Hematopoietic multipotent progenitor cell treated with erythropoietin and hydrocortisone succinate and interleukin-3 and kit ligand, for 6 days (in vitro differentiated cells): Measurements from ENCODE around the gene TAP1.

Experiments used
- DNase-seq: peaks from one replicate; pipeline ENCODE4 v3.0.0-alpha.2; 2015

TAP1 gene

DNA sequence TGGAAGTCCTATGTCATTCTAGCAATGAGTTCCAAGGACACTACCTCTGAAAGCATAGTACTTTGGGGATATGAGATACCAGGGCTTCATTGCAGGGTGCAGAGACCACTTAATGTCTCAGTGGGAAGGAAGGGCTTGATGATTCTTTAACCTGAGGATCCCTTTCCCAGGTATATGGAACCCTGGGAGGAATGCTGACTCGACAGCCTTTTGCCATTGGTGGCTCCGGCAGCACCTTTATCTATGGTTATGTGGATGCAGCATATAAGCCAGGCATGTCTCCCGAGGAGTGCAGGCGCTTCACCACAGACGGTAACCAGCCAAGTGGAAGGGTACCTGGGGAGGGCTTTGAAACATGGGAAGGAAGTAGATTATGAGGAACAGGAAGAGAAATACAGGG is 4.7 kb upstream of the TAP1 start:
- DNase-seq, result no peak

DNA sequence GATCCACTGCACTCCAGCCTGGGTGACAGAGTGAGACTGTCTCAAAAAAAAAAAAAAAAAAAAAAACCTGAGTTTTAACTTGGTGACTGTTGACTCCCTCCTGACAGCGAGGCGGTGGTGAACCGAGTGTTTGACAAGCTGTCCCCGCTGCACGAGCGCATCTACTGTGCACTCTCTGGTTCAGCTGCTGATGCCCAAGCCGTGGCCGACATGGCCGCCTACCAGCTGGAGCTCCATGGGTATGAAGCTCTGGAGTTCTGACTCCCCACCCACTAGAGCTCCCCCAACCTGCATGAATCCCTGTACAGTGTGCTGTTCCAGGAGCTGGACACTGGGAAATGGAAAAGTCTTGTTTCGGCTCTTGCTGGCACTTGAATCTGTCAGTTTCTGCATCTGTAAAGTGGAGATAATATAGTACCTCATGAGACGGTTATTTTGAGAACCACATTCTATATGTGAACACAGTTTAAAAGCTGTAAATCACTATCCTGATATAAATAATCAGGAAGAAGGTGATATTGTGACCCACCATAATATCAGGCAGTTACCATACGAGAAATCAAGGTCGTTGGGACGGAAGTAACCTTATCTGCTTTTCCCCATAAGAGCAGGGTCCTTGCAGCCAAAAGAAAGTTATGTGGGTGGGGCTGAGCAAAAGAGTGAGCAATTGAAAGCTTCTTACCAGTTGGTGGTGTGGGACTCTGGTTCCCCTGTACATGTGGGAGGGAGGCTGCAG is 3.8 kb upstream of the TAP1 start:
- peak; percentile 83 for DNase-seq

DNA sequence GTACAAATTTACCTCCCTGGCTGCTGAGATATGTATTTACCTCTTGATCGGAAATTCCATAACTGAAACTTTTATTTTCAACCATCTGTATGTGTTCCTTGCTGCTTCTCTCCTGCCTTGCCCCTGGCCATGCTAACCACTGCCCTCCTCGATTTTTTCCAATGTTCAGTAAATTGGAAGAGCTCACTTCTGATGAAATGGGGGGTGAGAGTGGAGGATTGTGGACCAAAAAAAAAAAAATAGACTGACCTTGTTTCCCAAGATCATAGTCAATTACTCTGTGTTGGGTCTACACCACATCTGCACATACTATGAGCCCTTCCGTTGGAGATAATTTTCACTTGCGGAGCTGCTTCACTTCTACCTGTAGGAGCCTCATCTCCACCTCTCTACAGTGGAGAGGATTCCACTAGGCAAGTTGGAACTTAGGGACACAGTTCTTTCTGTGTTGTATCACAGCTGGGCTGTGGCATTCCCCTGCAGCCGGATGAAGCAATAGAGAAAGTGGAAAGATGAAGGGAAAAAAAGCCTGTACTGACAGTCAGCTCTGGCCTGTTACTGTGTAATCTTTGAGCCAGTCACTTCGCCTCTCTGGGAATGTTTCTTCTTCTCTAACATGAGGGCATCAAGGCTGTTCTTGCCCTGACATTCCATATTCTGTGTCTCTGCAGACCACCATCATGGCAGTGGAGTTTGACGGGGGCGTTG is 2.1 kb upstream of the TAP1 start:
- no peak for DNase-seq

DNA sequence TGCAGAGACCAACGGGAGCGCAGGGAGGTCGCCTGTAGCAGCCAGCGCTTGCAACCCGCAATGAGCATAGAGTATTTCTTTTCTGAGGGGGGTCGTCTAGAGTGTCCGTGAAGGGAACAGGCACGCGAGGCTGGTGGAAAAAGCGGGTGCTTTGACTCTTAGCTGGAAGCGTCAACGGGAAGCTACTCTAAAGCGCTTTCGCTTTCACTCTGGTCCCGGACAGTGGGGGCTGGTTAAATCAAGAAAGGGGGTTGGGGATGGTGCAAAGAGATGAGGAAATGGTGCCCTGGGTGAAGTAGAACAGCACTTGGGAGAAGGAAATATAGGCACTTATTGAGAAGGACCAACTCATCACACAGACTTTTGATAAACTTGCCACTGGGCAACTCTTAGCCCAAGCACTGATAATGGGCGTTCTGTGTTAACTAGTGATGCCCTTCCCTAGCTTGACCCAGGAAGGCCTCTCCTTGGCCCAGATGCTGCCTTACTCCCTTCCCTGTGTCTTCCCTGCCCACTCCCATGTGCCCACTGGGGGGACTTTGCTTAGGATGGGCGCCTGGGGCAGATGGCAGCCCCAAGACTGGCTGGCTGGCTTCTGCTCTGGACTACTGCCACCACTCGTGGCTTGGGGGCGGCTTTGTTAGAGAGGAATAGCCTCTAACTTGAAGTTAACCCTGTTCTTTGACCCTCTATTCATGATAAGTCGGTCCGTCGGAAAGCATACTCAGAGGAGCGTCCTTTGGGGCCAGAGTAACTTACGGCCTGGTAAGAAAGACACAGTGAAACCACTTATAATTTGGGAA is 1.1 kb upstream of the TAP1 start:
- DNase-seq, result peak; percentile 63

DNA sequence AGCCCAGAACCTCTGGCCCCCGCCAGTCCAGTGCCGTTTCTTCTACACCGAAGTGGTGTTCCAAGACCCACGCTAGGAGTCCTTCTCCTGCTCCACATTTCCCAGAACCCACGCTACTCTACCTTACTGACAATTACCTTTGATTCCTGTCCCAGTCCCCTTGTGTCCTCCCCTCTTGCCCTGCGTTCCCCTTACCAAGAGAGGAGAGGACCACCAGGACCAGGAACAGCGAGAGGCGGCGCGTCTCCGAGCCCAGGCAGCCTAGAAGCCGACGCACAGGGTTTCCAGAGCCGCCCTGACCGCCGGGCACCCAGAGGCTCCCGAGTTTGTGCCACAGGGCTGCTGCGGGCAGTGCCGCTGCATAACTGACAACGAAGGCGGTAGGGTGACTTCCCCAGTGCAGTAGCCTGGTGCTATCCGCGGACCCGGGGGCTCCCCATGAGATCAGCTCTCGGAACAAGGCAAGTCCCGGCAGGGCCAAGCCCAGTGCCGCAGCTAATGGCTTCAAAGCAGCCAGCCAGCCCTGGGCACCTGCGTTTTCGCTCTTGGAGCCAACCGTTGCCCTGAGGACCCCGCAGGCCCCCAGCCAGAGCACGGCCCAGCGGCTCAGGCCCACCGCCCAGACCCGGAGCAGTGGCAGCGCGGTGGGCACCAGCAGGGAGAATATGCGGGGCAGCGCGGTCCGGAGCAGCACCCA is 512 bp downstream of the TAP1 start:
- peak; percentile 60 for DNase-seq

DNA sequence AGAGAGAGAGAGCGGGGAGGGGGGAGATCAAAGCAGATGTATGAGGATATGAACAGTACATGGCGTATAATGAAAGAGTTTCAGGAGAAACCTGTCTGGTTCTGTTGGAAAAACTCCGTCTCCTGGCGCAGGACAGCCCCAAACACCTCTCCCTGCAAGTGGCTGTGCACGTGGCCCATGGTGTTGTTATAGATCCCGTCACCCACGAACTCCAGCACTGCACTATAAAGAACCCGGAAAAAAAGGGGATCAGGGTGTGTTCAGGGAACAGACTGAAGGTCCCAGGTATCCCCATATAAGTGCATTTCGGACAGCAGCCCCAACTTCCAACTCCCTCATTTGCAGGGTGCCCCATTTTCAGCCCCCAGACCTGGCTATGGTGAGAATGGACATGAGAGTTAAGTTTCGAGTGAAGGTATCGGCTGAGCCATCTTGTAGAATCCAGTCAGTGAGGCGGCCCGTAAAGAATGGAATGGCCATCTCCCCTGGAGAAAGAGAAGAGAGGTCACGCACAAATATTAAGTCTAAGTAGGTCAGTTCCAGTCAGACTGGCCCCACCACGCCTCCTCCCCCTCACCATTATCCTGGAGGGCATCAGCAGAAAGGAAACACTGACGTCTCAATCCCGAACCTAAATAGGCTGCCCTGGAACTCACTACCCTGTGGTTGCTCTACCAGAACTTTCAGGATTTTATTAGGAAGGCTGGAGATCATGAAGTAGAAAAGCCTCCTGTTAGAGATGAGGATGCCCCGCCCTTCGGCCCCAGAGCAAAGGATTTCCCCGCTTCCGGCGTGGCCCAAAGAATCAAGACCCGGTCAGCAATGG is 1.3 kb downstream of the TAP1 start:
- peak; percentile 20 for DNase-seq

DNA sequence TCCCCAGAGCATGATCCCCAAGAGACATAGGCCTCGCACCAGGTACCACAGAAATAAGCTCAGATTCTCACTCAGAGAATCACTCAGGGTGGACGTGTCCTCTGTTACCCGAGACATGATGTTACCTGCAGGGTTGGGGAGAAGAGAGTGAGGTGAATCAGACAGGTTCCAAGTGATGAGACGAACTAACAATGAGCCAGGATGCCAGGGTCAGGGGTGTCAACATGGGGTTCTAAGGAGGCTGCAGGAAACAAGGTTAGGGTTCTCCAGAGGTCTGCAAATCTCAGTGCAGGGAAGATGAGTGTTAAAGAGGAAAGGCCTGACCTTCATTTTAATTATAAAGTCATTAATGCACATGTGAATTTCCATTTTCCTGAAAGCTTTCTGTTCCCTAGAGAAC is 2.5 kb downstream of the TAP1 start:
- no peak for DNase-seq

DNA sequence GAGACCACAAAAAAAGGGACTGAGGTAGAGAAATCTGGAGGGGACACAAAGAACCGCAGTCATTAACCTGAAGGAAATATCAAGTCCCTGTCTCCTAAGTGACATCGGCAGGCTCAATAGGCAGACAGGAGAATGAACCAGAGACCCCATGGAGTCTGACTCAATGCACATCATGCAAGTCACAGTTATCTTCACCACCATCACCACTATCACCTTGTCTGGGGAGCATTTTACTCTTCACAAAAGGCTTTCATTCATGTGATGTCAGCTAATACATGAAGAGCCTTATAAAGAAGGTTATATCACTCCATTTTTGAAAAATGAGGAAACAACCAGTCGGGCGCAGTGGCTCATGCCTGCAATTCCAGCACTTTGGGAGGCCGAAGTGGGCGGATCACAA is 4.4 kb downstream of the TAP1 start:
- no peak for DNase-seq

DNA sequence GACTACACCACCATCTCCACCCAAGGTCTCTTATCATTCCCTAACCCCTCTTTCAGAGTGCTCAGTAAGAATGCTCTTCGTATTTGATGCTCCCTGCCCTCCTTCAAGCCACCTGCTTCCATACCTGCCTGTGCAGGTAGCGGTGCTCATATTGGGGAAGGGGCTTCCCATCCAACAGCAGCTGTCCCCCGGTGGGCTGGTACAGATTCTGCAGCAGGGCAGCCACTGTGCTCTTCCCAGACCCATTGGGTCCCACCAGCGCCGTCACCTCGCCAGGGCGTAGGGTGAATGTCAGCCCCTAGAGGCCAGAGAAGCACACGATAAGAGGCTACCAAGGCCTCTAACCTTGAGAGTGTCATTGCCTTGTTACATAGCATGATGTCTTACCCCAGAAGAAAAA is 5.7 kb downstream of the TAP1 start:
- no peak for DNase-seq

DNA sequence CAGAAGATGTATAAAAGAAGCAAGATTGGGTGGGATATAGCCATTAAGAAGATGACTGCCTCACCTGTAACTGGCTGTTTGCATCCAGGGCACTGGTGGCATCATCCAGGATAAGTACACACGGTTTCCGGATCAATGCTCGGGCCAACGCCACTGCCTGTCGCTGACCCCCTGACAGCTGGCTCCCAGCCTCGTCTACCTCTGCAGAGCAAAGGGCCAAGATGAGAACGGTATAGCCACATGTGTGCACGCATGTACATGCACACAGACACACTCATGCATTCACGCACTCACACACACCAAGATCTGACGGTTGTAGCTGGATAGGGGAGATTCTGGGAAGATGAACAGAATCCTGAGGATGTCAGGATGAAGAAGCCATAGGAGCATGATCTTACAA is 6.5 kb downstream of the TAP1 start:
- no peak for DNase-seq

DNA sequence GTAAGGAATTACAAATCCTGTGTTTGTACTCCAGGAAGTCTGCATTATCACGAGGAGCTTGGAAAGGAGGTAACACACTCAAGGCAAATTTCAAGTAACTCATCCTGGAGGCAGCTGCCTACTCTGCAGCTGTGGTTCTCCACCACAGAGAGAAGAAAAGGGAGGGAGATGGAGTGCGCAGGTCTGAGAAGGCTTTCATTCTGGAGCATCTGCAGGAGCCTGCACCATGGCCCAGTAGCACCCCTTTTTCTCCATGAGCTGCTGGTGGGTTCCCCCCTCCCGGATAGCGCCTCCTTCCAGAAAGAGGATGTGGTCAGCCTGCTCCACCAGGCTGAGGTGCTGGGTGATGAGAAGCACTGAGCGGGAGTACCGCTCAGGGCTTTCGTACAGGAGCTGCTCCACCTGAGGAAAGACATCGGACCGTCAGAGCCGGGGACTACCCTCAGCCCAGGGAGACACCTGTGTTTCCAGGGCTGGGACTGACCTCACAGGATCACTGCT is 8.1 kb downstream of the TAP1 start:
- DNase-seq, result peak; percentile 42

DNA sequence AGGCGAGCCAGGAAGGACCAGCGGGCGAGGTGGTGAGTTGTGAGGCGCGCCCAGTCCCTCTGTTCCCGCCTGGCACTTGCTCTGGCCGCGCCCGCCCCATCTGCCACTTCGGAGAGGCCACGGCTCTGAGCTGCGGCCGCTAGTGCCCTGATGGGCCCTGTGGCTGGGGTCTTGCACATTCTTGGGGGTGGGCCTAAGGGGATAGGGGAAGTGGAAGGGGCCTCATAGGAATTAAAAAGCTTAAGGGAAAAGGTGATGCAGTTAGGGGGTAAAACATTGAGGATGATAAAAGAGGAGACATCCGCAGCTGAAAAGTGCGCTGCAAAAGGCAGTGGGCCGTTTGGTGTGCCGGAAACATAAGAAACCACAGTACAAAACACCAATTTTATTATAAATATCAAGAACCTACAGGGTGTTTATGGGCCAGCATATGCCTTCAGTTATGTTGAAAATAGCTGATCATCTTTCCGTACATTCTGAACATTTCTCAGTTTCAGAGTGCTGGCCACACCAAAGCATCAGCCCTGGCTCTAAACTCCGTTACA is 8.6 kb downstream of the TAP1 start:
- peak; percentile 27 for DNase-seq

DNA sequence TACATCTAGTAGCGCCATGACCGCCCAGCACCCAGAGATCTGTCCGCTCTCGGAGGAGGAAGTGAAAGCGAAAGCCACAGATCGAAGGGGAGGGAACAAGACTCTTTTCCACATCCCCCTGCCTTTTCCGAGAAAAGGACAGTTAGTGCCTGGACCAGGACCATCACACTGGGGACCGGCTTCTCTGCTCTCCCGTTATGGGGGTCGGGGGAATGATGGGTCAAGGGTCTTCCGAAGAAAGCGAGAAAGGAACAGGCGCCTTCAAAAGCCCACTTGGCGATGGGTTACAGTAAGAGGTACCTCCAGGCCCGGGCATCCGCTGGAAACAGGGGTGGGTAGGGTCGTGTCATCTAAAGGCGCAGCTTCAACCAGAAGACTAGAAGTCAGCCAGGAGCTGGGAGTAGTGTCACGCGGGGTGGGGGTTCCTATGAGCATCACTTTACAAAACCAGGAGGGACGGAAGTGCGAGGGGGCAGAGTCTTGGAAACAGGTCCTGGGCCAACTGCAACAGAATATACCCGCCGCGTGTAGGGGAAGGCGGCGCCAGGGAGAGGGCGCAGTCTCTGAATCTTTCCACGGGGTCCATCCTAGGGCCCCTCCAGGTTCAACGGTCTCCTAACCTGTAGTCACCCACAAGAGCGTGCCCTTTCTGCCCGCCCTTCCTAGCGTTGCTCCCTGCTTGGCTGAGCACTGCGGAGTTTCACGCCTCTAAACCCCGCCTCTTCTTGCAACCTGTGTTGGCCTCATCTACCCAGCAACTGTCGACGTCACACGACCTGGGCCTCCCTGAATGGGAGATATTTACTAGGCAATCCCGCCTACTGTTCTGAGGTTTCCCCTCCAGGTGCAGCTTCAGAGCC is 9.3 kb downstream of the TAP1 start, which contains the start of gene PSMB8:
TSS of gene PSMB8 (minus strand) at position 69 of the 860 bp plus-strand sequence. CDS start at position 18, 51 bp downstream.
- peak; percentile 98 for DNase-seq

DNA sequence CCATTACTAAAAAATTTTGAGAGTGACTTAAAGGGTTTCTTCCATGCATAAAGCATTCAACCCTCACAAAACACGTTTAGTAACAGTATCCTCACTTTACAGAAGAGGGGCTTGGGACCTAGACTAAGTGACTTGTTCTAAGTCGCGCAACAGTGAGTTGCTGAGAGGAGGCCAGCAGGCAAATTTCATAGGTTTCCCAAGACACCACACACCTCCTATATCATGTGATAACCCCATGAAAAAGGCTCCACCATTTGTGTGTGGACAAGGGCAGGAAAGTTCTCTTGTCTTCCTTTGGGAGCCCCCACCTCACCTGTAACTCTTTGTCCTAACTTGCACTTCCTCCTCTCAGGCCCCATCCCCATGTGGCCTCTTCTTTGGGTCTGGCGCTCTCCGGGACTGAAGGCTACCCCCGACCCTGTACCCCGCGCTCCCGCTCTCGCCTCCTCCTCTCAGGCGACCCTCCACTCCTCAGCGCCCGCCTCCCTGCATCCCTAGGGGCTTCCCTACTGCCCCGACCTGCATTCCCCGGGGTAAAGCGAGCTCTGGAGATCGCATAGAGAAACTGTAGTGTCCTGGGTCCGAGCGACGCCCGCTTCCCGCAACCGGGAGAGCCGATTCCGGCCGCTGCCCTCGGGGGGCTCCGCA is 10.0 kb downstream of the TAP1 start:
- peak; percentile 34 for DNase-seq

DNA sequence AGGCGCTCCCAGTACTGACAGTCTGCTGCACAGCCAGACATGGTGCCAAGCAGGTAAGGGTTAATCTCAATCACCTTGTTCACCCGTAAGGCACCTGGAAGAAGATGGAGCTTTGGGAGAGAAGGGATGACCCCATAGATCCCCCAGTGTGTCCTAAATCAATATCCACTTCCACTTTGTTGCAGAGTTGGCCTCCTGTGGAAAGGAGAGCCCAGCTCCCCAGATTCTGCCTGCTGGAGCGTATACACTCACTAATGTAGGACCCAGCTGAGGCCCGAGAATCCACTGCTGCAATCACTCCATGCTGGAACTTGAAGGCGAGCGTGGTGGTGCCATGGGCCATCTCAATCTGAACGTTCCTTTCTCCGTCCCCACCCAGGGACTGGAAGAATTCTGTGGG is 10.8 kb downstream of the TAP1 start:
- peak; percentile 38 for DNase-seq

DNA sequence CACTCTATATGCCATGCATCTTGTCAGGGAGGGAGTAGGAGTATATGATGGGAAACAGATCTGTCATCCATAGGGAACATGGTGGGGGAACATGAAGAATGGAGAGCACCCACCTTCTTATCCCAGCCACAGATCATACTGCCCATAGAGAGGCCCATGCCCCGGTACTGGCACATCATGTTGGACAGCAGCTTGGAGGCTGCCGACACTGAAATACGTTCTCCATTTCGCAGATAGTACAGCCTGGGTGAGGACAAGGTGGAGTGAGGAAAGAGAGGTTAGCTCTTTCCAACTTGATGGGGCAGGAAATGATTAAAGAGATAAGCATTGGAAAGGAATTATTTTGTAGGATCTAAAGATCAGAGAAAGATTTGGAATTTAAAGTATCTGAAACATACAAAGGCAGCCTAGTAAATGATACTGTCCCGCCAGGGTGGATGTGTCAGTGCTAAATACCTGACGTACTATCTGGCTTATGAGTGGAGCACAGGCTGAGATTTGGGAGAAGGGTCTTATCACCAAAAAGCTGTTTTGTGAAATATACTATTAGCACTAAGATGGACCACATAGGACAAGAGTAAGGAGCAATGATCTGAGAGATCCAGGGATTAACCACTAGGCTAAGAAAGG is 11.4 kb downstream of the TAP1 start:
- DNase-seq, result no peak

DNA sequence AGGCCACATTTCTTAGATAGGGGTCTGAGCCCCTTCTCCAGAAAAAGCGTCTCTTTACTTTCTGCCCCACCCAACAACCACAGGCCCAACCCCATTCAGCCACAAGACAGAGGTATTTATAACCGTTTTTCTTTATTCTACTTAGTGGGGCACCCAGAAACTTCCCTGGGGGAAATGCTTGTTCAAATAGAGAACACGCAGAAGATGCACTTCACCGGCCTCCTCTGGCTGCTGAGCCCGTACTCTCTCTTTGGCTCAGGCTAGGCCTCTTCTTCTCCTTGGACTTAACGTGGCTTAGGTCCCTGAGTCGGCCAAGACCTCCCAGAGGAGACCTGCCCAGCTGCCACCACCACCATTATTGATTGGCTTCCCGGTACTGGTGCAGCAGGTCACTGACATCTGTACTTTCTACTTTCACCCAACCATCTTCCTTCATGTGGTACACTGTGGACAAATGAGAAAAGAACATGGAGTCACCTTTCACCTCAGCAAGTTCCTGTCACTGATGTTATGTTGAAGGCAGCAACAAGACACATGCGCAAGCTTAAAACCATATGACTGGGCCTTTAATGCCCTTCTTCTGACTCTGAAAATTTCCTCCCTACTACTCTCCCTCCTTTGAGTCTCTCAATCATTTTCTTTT is 12.8 kb downstream of the TAP1 start:
- peak; percentile 65 for DNase-seq

DNA sequence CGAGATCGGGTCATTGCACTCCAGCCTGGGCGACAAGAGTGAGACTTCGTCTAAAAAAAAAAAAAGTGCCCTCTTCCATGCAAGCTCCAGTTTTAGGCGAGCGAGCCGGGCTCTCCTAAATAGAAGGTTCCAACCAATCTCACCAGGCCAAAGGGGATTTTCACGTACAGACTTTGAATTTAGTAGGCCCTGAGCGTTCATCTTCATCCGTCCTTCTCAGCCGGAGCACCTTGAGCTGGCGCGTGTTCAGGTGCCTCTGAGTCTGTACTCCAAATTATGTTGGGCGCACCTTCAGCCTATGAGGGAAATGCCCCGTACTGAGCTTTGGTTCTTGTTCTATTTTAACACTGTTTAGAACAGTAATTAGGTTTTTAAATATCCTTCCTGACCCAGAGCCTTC is 14.1 kb downstream of the TAP1 start:
- no peak for DNase-seq
